Endothelial cell of umbilical vein (primary cell): ENCODE results near the gene ZMYM4. TPM values are rescaled to one million over a fixed set of nuclear protein-coding genes. Genes with fewer than 3 reads are reported as not detected.

Experiments used
- BruUV-seq: library from RNA; stranded (reverse); fragments of 400-500 nt; replicated peaks from 2 replicates; lab custom pipeline; 2021; lab: Mats Ljungman, UMichigan
- CTCF ChIA-PET: fragments of 300-600, 350-600 bp; sonication (Branson Sonifier 250); formaldehyde crosslinking; loops from one replicate; lab custom pipeline; 2021; ENCODE audit warnings: antibody characterized with exemption, inconsistent platforms; lab: Charles Lee
- POLR2A ChIA-PET: fragments of 300-600, 350-600 bp; sonication (Branson Sonifier 250); formaldehyde crosslinking; loops from one replicate; lab custom pipeline; 2021; ENCODE audit warnings: antibody characterized with exemption, inconsistent platforms; lab: Charles Lee
- DNase-seq: peaks from one replicate; pipeline ENCODE4 v3.0.0-alpha.2; 2011; ENCODE audit warnings: low read depth, low spot score
- FAIRE-seq: peaks from 2 replicates; lab custom pipeline; 2011; peaks lifted over from hg19 to GRCh38; lab: Jason Lieb, UNC
- H2AFZ ChIP-seq: 2 replicates; pipeline ENCODE4 v1.6.0; 2012; ENCODE audit warnings: low read depth, low read length, control low read depth, inconsistent platforms
- H3K27ac ChIP-seq: 2 replicates; pipeline ENCODE4 v1.5.1; 2011; ENCODE audit warnings: low read depth, mild to moderate bottlenecking, control low read depth, low read length, moderate library complexity; ENCODE audit not compliant: insufficient read depth
- H3K27me3 ChIP-seq, 2 experiments: 2 replicates each; pipeline versions ENCODE4 v1.6.0 to v1.6.1; 2011; ENCODE audit warnings: low read length in 2 of 2, mixed read lengths in 1 of 2; ENCODE audit not compliant: control insufficient read depth in 2 of 2, insufficient read depth in 2 of 2
- H3K36me3 ChIP-seq, 2 experiments: 2 replicates in 1 of 2; 3 replicates in 1 of 2; pipeline ENCODE4 v1.5.1; 2011; ENCODE audit warnings: low read length in 2 of 2, mild to moderate bottlenecking in 1 of 2, moderate library complexity in 1 of 2; ENCODE audit not compliant: control insufficient read depth in 2 of 2, insufficient read depth in 2 of 2; ENCODE audit errors: extremely low read depth in 1 of 2
- H3K4me1 ChIP-seq: 3 replicates; pipeline ENCODE4 v1.5.1; 2011; ENCODE audit warnings: mild to moderate bottlenecking, low read length; ENCODE audit not compliant: control insufficient read depth, insufficient read depth; ENCODE audit errors: extremely low read depth
- H3K4me2 ChIP-seq: 2 replicates; pipeline ENCODE4 v1.6.1; 2011; ENCODE audit warnings: low read length, control low read depth, mixed read lengths; ENCODE audit not compliant: insufficient read depth
- H3K4me3 ChIP-seq, 3 experiments: fragments of 200-600 bp in 1 of 3; sonication (generic), shearing (Covaris generic) in 1 of 3; replicated peaks in 1 of 3; 2 replicates each; pipeline ENCODE4 v1.5.1; 2011 to 2016; ENCODE audit warnings: control low read depth in 3 of 3, low read length in 3 of 3, mild to moderate bottlenecking in 2 of 3, inconsistent platforms in 1 of 3, low read depth in 1 of 3, moderate library complexity in 1 of 3; ENCODE audit not compliant: insufficient read depth in 1 of 3
- H3K79me2 ChIP-seq: 2 replicates; pipeline ENCODE4 v1.6.0; 2012; ENCODE audit warnings: low read length, inconsistent platforms; ENCODE audit not compliant: control insufficient read depth, insufficient read depth
- H3K9ac ChIP-seq: replicated peaks from 2 replicates; pipeline ENCODE3; 2011; ENCODE audit warnings: low read length, control low read depth; ENCODE audit not compliant: insufficient read depth; ENCODE audit errors: extremely low read depth
- H3K9me1 ChIP-seq: replicated peaks from 3 replicates; pipeline ENCODE4 v1.6.0; 2011; ENCODE audit warnings: mild to moderate bottlenecking, low read length; ENCODE audit not compliant: control insufficient read depth, insufficient read depth; ENCODE audit errors: extremely low read depth
- H3K9me3 ChIP-seq: replicated peaks from 2 replicates; pipeline ENCODE4 v1.5.1; 2012; ENCODE audit warnings: low read length, inconsistent platforms; ENCODE audit not compliant: control insufficient read depth, insufficient read depth
- H4K20me1 ChIP-seq: replicated peaks from 2 replicates; pipeline ENCODE3; 2011; ENCODE audit warnings: mild to moderate bottlenecking, low read length; ENCODE audit not compliant: control insufficient read depth, insufficient read depth; ENCODE audit errors: extremely low read depth
- EZH2 ChIP-seq: IDR thresholded peaks from 2 replicates; pipeline ENCODE4 v1.6.1; 2012; ENCODE audit warnings: borderline replicate concordance, low read depth, mild to moderate bottlenecking, moderate library complexity, low read length, inconsistent platforms; ENCODE audit not compliant: severe bottlenecking
- FOS ChIP-seq: IDR thresholded peaks from 2 replicates; pipeline ENCODE4 v1.6.1; 2011; ENCODE audit warnings: mild to moderate bottlenecking, low read length, moderate library complexity, borderline replicate concordance; ENCODE audit not compliant: insufficient read depth
- GATA2 ChIP-seq: IDR thresholded peaks from 2 replicates; pipeline ENCODE4 v1.7.0; 2011; ENCODE audit warnings: low read depth, mild to moderate bottlenecking, moderate library complexity, mixed read lengths, low read length; ENCODE audit not compliant: insufficient read length, insufficient read depth
- JUN ChIP-seq: IDR thresholded peaks from 2 replicates; pipeline ENCODE4 v1.6.1; 2011; ENCODE audit warnings: borderline replicate concordance, low read depth; ENCODE audit not compliant: insufficient read length, insufficient read depth
- MYC ChIP-seq: IDR thresholded peaks from one replicate; pipeline ENCODE4 v1.6.1; 2011; ENCODE audit warnings: mild to moderate bottlenecking, low read depth, low read length
- POLR2A ChIP-seq: IDR thresholded peaks from 2 replicates; pipeline ENCODE4 v1.6.1; 2012; ENCODE audit warnings: low read depth, mild to moderate bottlenecking, control low read depth, low read length
- dilution Hi-C: fragments of 300-500 bp; cut with MboI; formaldehyde crosslinking; loops from one replicate; pipeline ENCODE4 v1.15.0; 2019; ENCODE audit warnings: low sequenced_read_pairs; ENCODE audit not compliant: extremely low pct_ligation_motif_present
- intact Hi-C: fragments of 100-400 bp; cut with micrococcal nuclease; formaldehyde crosslinking; loops from one replicate; pipeline ENCODE4 v1.10.0; 2022
- polyA plus RNA-seq, 4 experiments: library from polyadenylated mRNA; depleted of rRNA in 3 of 4; stranded (reverse) in 3 of 4; unstranded in 1 of 4; fragments of >200 nt; gene quantifications; 2 replicates each; pipeline versions ENCODE4 v1.2.1 to v1.2.3, GENCODE V29; 2011 to 2012; ENCODE audit warnings: missing spikeins in 1 of 4
- total RNA-seq: library from RNA; stranded (reverse); gene quantifications from 2 replicates; pipeline ENCODE4 v1.2.3, GENCODE V29; 2021
- TF ChIP-seq, protein P1 (sequence below), 2 donors: IDR thresholded peaks; 1 replicate in 1 of 2; 2 replicates in 1 of 2; pipeline ENCODE4 v1.5.1; 2011; ENCODE audit warnings: low read length in 2 of 2, mild to moderate bottlenecking in 2 of 2, moderate library complexity in 2 of 2, control low read depth in 1 of 2, inconsistent platforms in 1 of 2, low read depth in 1 of 2; ENCODE audit not compliant: insufficient read depth in 1 of 2; ENCODE audit errors: extremely low read depth in 1 of 2
- TF ChIP-seq, protein P2 (sequence below): IDR thresholded peaks from 2 replicates; pipeline ENCODE4 v1.6.1; 2011; ENCODE audit not compliant: insufficient read depth, insufficient read length

Gene ZMYM4
- total and polyA plus RNA-seq, 2 donors (not counting 3 experiments of a cell fraction or from before 2014, with no cell fraction given): 15.3 to 65.0 TPM

DNA sequence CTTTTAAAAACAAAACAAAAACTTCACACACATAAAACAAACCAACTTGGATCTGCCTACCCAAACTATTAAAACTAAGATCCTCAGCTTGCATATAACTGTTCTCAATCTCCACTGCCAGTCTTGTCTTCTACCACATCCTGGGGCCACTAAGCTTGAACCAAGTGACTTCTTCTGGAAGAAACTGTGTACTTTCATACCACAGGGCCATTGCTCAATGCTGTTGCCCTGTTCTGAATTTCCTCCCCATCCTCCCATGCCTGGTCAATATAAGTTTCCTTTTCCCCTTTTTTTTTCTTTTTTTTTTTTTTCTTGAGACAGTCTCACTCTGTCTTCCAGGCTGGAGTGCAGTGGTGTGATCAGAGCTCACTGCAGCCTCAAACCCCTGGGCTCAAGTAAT, 178.8 kb downstream of the ZMYM4 start:
- Histone ChIP-seq H3K27ac (no peak overlapping the region), H3K9me1 (no peaks in the 10 kb centered on the region), H3K79me2 (no peaks in the 10 kb centered on the region), H3K4me1 (peaks cover 17% of the 10 kb centered on the region), H3K36me3 (peaks cover 3 to 9% of the 10 kb centered on the region in 2 experiments), H3K27me3 (no peaks in the 10 kb centered on the region), H3K4me2 (no peak overlapping the region), H2AFZ (no peak overlapping the region), H3K4me3 (no peak overlapping the region), H3K9me3 (no peaks in the 10 kb centered on the region), H3K9ac (no peak overlapping the region), H4K20me1 (peaks cover 2% of the 10 kb centered on the region)
- dilution Hi-C loops: no loop called here
- intact Hi-C loops: no loop called here
- no peak for FAIRE-seq
- POLR2A ChIA-PET: no interaction called here
- DNase-seq: no peak
- CTCF ChIA-PET: interaction anchor here (0.5 to 10.0 kb wide), 2 partner anchors 119 to 332 kb away, joined by 5 to 363 read pairs; no protein-coding TSS in a partner anchor
- TF ChIP-seq JUN (no peak), GATA2 (no peak), MYC (no peak), FOS (no peak)
- TF ChIP-seq, protein P1, sequence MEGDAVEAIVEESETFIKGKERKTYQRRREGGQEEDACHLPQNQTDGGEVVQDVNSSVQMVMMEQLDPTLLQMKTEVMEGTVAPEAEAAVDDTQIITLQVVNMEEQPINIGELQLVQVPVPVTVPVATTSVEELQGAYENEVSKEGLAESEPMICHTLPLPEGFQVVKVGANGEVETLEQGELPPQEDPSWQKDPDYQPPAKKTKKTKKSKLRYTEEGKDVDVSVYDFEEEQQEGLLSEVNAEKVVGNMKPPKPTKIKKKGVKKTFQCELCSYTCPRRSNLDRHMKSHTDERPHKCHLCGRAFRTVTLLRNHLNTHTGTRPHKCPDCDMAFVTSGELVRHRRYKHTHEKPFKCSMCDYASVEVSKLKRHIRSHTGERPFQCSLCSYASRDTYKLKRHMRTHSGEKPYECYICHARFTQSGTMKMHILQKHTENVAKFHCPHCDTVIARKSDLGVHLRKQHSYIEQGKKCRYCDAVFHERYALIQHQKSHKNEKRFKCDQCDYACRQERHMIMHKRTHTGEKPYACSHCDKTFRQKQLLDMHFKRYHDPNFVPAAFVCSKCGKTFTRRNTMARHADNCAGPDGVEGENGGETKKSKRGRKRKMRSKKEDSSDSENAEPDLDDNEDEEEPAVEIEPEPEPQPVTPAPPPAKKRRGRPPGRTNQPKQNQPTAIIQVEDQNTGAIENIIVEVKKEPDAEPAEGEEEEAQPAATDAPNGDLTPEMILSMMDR (IDR thresholded peaks at IDR 0.05; ENCODE audit: extremely low read depth in 1 of 2, insufficient read depth in 1 of 2, low read depth in 1 of 2, low read length in 2 of 2): no peak
- BruUV-seq: no TSS peak

DNA sequence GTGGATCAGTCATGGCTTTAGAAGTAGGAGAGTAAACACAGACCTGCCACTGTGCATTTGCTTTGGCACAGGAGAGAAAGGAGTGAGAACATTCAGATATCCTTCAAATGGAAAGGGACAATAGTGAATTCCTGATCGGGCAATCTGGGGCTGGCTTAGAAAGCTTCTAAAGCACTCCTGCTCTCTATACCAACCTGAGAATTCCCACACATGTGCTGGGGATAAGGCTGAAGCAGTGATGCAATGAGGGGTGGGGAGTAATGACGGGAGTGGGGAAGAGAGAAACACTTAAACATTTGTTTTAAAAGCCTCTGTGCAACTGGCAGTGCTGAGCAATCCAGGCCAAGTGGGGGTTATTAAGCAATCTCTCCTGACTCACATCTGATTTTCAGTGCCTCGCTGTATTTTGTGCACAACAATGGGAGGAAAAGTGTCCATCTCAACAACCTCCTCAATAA, 179.9 kb downstream of the ZMYM4 start:
- Histone ChIP-seq H3K36me3 (peaks cover 2 to 3% of the 10 kb centered on the region in 2 experiments), H3K4me3 (no peak overlapping the region), H3K9me3 (no peaks in the 10 kb centered on the region), H3K27ac (no peak overlapping the region), H3K79me2 (no peaks in the 10 kb centered on the region), H3K4me1 (peaks cover 19% of the 10 kb centered on the region), H3K27me3 (no peaks in the 10 kb centered on the region), H2AFZ (no peak overlapping the region), H3K4me2 (no peak overlapping the region), H3K9me1 (no peaks in the 10 kb centered on the region), H4K20me1 (peaks cover 2% of the 10 kb centered on the region), H3K9ac (no peak overlapping the region)
- dilution Hi-C loops: no loop called here
- FAIRE-seq (peak; percentile 59), DNase-seq (peak; percentile 54)
- BruUV-seq: no TSS peak
- intact Hi-C loops: no loop called here
- ChIA-PET POLR2A (no interaction called here), CTCF (interaction anchor here (1.2 to 10.0 kb wide), 2 partner anchors 10 to 118 kb away, joined by 3 to 363 read pairs; no protein-coding TSS in a partner anchor)
- TF ChIP-seq POLR2A (no peak), JUN (peak; percentile 23), EZH2 (no peak), FOS (no peak)
- TF ChIP-seq, protein P2, sequence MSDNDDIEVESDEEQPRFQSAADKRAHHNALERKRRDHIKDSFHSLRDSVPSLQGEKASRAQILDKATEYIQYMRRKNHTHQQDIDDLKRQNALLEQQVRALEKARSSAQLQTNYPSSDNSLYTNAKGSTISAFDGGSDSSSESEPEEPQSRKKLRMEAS: no peak
